GM19438 (cell line): ENCODE data around the gene PECR.
A peak's percentile ranks its signal among the peaks of the same experiment; 100 is the strongest.

Source experiments
- ATAC-seq: cut with Tn5 transposase; IDR thresholded peaks from one replicate; pipeline ENCODE4 v1.9.1; 2021; ENCODE audit warnings: low read depth; ENCODE audit not compliant: unreplicated experiment

PECR gene

DNA sequence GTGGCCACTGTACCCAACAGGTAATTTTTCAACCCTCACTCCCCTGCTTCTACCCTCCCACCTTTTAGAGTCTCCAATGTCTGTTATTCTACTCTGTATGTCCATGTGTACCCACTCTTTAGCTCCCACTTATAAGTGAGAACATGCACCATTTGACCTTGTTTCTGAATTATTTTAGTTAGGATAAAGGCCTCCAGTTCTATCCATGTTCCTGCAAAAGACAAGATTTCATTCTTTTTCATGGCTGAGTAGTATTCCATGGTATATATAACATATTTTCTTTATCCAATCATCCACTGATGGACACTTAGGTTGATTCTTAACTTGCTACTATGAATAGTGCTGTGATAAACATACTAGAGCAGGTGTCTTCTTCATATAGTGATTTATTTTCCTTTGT is 9.1 kb downstream of the PECR start:
- no peak for ATAC-seq

DNA sequence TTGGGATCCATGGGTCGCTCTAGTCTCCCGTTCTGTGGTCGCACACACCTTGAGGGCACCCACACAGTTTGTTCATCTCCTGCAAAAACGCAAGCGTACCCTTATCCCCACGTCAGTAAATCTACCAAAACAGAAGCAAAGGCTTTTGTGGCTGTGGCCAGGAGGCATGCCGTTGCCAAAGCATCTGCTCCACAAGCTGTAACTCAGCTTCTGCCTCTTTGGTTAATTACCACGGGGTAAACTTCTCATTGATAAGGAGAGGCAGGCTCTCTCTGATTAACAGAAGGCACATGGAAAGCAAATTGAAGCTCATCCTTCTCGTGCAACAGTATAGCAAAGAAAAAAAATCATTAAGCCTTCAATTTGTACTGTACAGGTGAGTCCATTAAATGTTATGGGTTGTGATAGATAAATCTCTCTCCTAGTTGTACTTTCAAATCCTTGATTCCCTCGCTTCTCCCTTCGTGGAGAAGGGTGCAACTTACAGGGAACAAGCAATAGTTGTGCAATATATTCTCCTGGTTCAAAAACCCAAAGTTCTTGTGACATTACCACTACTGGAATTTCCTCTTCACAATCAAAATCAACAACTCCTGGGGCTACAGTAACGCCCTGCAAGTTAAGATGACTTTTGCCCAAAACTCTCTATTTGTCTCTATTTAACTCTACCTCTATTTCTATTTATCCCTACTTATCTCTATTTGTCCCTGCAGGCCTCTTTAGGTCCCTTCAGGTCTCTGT is 10.3 kb downstream of the PECR start:
- ATAC-seq = no peak

DNA sequence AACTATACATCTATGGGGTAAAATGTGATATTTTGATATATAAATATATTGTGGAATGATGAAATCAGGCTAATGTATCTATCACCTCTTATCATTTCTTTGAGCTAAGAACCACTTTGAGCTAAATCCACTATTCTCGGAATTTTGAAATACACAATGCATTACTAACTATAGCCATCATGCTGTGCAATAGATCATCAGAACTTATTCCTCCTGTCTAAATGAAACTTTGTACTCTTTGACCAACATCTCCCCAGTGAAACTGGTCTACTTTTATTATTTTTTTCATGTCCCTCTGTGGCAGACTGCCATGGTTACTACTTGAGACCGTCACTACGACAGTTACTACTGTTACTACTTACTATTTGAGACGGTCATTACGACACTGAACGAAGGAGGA is 11.4 kb downstream of the PECR start:
- ATAC-seq = no peak

DNA sequence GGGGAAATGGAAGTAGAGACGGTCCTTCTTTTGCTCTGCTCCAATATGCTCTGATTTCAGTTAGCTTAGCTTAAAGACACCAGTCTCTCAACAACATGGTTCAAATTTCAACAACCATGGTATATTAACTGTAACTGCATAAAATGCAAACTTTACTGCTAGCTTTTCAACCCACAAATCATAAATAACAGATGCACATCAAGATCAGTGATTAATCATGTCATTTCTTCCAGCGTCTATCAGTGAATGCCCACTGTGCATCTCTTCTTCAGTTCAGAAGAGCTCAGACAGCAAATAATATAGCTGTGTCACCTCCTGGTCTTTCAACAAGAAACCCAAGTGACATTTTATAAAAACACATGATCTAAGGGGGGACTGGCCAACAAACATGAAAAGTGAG is 12.6 kb downstream of the PECR start:
- ATAC-seq = no peak

DNA sequence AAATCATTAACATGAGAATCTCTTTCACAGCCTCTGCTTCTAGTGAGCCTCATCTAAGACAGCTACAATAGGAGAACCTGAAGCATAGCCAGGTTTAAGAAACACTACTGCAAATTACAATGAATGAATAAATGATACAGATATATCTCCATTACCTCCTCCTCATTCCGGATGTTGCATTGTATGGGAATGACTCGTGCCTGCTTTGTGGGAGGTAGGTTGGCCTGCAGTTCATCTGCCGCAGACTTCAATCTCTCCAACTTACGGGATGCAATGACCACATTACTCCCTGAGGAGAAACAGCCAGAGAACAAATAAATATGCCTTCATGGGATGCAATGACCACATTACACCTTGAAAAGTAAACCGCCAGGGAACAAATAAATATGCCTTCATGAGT is 15.4 kb downstream of the PECR start:
- ATAC-seq = no peak

DNA sequence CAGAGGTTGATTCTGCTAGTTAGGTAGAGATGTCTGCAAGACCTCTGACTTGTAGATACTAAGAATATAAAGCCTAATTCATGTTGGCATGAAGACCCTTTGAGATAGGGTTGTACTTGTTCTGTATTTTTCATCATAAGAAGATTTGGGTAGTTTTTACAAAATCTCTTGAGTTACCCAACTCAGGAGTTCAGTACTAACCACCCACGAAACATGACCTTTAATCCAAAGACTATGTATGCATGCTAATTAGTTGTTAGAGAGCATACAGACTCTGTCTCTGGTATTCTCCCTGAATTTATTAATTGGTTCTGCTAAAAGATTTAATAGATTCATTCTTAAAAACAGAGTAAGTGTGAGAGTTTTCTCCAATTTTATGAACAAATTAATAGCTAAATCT is 16.9 kb downstream of the PECR start:
- ATAC-seq = no peak

DNA sequence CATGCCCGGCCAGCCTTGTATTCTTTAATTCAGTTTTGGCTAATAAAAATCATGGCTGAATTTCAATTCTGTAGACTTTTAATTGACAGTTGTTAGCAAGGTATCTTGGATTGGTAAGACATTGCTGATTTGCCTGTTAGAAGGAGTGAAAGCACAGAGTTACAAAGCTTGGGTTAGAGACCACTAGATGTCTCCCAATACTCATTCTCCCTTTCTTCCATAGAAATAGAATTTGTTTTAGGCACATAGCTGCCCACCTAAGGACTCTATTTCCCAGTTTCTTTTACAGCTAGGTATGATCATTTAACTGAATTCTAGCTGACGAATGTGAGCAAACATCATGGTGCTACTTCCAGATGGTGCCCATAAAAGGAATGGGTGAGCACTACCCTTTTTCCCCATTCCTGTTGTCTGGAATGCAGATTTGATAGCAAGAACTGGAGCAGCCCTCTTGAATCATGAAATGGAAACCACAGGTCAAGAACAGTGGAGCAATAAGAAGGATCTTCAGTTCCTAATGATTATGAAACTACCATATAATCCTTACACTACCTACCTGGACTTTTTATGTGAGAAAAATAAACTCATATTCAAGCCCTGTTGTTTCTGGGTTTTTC is 17.5 kb downstream of the PECR start:
- no peak for ATAC-seq

DNA sequence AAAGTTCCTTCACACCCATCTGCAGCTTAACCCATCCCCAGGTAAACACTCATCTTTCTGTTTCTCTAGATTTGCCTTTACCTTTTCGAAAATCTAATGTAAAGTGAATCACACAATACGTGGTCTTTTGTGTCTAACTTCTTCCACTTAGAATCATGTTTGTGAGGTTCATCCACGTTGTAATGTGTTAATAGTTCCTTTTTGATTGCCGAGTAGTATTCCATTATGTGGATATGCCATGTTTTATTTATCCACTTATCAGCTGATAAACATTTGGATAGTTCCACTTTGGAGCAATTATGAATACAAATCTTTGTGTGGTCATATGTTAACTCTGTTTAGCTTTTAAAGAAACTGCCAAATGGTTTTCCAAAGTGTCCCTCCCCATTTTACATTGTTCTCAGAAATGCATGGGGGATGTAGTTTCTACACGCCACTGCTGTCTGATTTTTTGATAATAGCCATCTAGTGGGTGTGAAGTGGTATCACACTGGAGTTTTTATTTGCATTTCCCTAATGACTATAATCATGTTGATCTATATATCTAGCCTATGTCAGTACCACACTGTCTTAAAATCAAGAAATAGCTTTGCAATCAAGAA is 22.3 kb downstream of the PECR start:
- ATAC-seq = no peak

DNA sequence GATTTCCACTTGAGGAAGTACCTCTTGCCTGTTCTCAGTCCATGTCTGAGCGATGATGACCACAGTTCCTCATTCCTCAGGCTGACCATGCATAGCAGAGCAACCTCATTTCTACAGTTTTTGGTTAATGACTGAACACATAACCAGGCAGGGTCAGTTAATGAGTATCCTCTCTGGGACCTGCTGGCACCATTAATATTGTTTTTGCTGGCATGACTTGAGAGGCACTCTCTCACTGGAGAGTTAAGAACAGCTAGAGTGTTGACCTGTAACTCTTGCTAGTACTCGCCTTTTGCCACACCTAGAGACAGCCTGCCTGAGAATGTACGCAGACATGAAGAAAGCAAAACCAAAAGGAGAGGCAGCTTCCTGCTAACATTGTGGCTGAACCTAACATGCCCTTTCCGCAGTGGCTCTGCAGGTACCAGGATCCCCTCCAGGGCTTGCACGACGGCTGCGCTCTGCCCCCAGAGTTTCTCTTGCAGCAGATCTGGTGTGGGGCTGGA is 23.9 kb downstream of the PECR start:
- peak; percentile 84 for ATAC-seq

DNA sequence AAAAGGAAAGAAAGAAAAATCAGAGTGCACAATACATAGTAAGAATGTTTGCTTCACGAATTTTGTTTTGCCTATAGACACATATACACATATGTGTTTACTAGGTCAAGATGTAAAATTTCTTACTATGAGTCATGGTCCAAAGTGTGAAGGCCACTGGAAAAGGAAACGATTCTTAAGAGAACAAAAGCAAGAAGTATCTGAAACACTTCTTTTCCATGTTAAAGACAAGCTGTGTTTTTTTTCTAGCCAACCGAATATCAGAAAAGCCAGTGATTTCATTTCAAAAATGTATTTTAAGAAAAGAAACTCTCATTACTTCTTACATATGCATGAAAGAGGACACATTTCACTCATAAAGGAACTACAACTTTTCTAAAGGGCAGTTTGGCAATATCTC is 24.9 kb downstream of the PECR start:
- ATAC-seq = peak; percentile 37

DNA sequence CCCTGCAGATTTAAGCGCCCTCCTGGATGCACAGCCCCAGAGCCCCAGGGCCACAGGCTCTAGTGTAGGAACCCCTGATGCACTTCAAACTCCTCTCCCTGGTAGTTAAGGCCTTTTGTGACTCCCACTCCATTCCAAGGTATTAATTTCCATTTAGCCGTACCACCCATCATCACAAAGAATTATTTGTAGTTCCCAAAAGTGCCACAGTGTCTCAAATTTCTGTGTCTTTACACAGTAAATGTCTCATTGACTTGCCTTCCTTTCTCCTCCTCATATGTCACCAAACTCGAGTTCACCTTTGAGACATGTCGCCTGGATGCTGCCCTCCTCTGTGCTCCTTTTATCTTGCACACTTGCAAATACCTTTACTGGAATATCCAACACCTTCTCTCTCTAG is 25.9 kb downstream of the PECR start:
- no peak for ATAC-seq

DNA sequence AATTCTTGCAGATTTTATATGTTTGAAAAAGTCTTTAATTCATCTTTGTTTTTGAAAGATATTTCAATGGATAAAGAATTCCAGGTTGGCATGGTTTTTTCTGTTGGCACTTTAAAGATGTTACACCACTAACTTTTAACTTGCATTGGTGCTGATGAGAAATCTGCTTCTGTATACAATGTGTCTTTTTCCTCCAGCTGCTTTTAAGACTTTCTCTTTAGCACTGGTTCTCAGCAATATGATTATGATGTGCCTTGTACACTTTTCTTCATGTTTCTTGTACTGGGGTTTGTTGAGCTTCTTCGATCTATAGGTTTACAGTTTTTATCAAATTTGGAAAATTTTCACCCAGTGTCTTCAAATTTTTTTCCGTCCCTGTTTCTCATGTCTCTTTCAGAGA is 29.2 kb downstream of the PECR start:
- ATAC-seq = no peak

DNA sequence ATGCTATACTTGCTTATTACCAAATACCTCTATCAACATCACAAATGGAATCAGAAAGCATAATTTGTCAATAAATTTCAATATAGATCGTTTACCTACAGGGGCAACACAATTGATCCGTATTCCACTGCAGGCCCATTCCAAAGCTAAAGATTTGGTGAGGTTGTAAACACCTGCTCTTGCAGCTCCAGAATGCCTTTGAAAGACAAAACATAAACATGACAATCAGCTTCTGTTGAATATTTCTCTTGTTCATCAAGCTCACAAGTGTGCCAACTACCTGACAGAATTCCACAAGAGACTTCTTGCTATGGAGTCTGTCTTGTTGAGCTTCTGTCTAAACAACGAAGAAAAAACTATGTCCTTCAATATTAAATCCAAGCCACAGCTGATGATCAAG is 30.3 kb downstream of the PECR start:
- ATAC-seq = no peak

DNA sequence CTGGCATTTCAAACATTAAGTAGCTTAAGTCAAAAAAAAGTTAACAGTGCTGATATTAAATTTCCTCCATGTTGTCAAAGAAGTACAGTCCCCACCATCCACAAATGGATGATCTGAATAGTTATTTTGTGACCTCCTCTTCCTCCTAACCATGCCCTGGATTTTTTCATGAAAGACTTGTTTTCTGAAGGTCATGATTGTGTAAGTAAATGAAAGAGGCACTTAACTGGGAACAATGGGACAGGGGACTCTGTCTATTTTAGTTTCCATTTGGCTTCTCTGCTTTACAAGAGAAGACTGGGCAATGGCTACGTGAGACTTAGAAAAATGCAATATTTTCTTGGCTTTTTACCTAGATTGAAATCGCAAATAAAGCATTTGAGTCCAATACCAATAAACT is 32.2 kb downstream of the PECR start:
- ATAC-seq = no peak

DNA sequence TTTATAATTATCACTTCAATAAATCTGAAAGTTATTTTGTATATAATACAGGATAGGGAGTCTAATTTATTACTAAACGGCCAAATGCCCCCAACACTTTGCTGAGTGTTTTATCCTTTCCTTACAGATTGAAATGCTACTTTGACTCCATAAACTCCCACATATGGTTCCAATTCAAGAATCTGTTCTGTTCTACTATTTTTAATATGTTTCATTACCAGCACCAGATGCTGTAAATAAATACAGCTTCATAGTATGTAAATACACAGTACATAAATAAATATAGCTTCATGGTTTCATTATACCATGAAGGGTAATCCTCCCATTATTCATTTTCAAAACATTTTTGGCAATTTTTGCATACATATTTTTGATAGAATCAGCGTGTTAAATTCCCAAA is 34.2 kb downstream of the PECR start:
- ATAC-seq = no peak

DNA sequence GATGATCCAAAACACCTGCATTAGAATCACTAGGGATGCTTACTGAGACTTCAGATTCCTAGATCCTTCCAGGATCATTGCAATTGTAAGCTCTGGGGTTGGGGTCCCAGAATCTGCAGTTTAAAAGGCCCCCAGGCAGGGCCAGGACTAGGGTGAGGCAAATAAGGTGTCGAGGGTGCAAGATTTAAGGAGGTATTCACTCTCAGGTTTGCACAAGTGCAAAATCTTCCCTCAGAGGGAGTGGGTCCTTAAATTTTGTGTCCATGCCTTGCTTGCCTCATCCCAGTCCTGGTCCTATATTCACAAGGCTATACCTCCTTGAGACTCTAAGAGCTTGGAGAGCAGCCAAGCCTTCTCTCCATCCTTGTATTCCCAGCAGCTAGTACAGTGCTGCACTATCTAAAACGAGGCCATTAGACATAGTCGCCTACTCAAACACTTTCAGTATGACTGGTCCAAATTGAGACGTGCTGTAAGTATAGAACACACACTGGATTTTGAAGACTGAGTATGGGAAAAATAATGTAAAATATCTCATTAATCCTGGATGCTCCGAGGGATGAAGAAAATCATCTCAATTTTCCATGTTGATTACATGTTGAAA is 36.6 kb downstream of the PECR start:
- peak; percentile 91 for ATAC-seq

DNA sequence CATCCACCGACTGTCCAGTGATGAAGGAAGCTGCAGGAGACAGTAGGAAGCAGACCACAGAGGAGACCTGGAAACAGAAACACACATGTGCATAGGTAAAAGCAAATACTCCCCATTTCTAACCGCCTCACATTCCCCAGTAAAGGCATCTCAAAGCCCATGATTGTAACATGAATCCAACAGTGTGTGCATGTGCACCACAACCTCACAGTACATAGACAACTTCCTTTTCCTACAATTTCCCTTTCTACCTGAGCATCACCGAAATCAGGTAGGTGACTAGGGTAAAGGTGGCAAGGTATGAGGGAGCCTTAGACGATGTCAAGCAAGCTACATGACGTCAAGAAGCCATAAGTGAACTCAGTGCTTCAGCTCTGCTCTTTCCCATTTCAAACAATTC is 37.7 kb downstream of the PECR start:
- no peak for ATAC-seq

DNA sequence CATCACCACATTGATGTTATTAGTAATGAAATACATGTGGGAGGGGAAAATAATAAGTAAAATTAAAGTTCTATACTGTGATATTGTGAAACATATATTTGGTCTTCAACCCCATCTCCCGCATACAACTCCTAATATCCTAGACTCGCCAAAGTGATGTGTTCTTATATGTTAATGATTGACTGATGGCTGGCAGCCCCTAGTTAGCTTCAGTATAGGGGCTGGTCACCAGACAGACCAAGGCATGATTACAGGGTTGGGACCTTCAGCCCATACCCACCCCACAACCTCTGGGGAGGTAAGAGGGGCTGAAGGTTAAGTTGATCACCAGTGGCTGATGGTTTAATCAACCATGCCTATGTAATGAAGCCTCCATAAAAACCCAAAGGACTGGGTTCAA is 40.2 kb downstream of the PECR start:
- ATAC-seq = no peak

DNA sequence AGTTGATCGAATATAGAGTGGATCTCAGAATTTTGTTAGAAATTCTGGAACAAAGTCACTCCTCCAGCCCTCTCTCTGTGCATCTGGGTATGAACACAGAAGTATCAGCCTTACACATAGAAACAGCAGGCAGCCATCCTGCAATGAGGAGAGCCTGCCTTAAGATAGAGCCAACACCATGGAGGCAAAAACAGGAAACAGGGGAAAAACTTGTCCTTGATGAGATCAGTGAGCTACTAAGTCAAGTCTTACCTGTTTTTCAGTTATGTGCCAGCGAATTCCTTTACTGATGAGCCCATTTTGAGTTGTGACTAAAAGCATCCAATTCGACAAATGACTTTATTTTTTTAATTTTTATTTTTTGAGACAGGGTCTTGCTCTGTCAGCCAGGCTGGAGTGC is 41.7 kb downstream of the PECR start:
- no peak for ATAC-seq

DNA sequence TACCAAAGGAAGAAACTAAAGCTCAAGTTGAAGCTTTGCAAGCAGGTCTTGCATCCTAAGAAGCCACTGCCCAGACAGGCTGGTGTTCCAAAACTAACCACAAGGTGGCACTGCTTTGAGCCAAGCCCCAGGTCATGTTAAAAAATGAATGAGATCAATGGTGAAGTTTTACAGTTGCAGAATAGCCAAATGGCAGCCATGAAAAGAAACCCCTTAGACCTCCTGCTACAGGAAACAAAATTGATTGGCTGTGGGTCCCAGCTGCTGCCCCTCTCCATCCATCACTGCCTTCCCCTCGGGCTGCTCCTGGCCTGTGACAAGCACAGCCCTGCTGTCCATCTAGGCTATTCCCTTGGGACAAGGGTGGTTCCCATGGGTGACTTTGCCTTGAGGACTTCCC is 47.5 kb downstream of the PECR start:
- ATAC-seq = peak; percentile 38

DNA sequence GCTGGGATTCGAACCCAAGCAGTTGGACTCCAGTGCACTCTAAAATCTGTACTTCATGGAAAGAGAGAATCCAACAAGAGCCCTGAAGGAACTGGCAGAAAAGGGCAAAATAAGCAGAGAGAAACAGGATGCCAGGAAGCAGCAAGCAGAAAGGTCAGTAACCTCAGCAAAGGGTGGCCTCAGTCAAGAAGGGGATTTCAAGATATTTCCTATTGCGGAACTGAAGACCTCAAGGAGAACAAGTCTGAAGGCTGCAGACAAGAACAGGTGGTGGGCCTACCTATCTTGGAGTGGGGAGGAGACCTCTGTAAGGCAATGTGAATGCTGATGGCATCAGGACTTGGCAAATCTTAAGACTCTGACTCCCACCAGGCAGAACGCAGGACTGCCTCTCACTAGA is 48.2 kb downstream of the PECR start:
- peak; percentile 49 for ATAC-seq
